HEK293 (cell line): ENCODE data around the gene SSU72.

ENCODE experiments used
- GLIS1 ChIP-seq: fragments of 450-650 bp; formaldehyde crosslinking; IDR thresholded peaks from 2 replicates; pipeline ENCODE4 v1.5.1; 2016; ENCODE audit warnings: missing biosample characterization, missing genetic modification characterization
- PRDM1 ChIP-seq: fragments of 450-650 bp; formaldehyde crosslinking; IDR thresholded peaks from 2 replicates; pipeline ENCODE4; 2016; ENCODE audit warnings: missing biosample characterization, missing genetic modification characterization
- YY2 ChIP-seq: fragments of 450-650 bp; formaldehyde crosslinking; IDR thresholded peaks from 2 replicates; pipeline ENCODE4 v1.5.1; 2016; ENCODE audit warnings: missing biosample characterization, missing genetic modification characterization
- ZBTB20 ChIP-seq: fragments of 450-650 bp; formaldehyde crosslinking; IDR thresholded peaks from 2 replicates; pipeline ENCODE4 v1.5.1; 2016; ENCODE audit warnings: missing biosample characterization, missing genetic modification characterization
- ZFP69B ChIP-seq: fragments of 450-650 bp; formaldehyde crosslinking; IDR thresholded peaks from 2 replicates; pipeline ENCODE4 v1.5.1; 2016; ENCODE audit warnings: missing biosample characterization, missing genetic modification characterization
- ZNF10 ChIP-seq: fragments of 450-650 bp; formaldehyde crosslinking; IDR thresholded peaks from 2 replicates; pipeline ENCODE4 v1.5.1; 2017; ENCODE audit warnings: missing biosample characterization, missing genetic modification characterization
- ZNF114 ChIP-seq: fragments of 450-650 bp; formaldehyde crosslinking; IDR thresholded peaks from 2 replicates; pipeline ENCODE4 v1.5.0; 2017; ENCODE audit warnings: missing biosample characterization, missing genetic modification characterization
- ZNF132 ChIP-seq: fragments of 450-650 bp; formaldehyde crosslinking; IDR thresholded peaks from 2 replicates; pipeline ENCODE4 v1.5.1; 2017; ENCODE audit warnings: missing biosample characterization, missing genetic modification characterization, borderline replicate concordance
- ZNF138 ChIP-seq: fragments of 450-650 bp; formaldehyde crosslinking; IDR thresholded peaks from 2 replicates; pipeline ENCODE4 v1.5.1; 2016; ENCODE audit warnings: missing biosample characterization, missing genetic modification characterization, borderline replicate concordance
- ZNF146 ChIP-seq: fragments of 450-650 bp; formaldehyde crosslinking; IDR thresholded peaks from 2 replicates; pipeline ENCODE4 v1.5.1; 2016; ENCODE audit warnings: missing biosample characterization, missing genetic modification characterization
- ZNF174 ChIP-seq: fragments of 450-650 bp; formaldehyde crosslinking; IDR thresholded peaks from 2 replicates; pipeline ENCODE4 v1.5.0; 2017; ENCODE audit warnings: missing biosample characterization, mild to moderate bottlenecking, missing genetic modification characterization
- ZNF2 ChIP-seq: fragments of 450-650 bp; formaldehyde crosslinking; IDR thresholded peaks from 2 replicates; pipeline ENCODE4 v1.5.1; 2016; ENCODE audit warnings: missing biosample characterization, missing genetic modification characterization
- ZNF24 ChIP-seq: fragments of 450-650 bp; formaldehyde crosslinking; IDR thresholded peaks from 2 replicates; pipeline ENCODE4 v1.5.1; 2016; ENCODE audit warnings: missing biosample characterization, missing genetic modification characterization
- ZNF423 ChIP-seq: fragments of 450-650 bp; formaldehyde crosslinking; IDR thresholded peaks from 2 replicates; pipeline ENCODE4 v1.5.1; 2016; ENCODE audit warnings: missing biosample characterization, missing genetic modification characterization
- ZNF530 ChIP-seq: fragments of 450-650 bp; formaldehyde crosslinking; IDR thresholded peaks from 2 replicates; pipeline ENCODE4 v1.5.1; 2016; ENCODE audit warnings: low read depth, missing biosample characterization, missing genetic modification characterization
- ZNF571 ChIP-seq: fragments of 450-650 bp; formaldehyde crosslinking; IDR thresholded peaks from 2 replicates; pipeline ENCODE4 v1.5.0; 2017; ENCODE audit warnings: missing biosample characterization, missing genetic modification characterization
- ZNF585B ChIP-seq: fragments of 450-650 bp; formaldehyde crosslinking; IDR thresholded peaks from 2 replicates; pipeline ENCODE4 v1.5.1; 2016; ENCODE audit warnings: missing biosample characterization, missing genetic modification characterization
- ZNF624 ChIP-seq: fragments of 450-650 bp; formaldehyde crosslinking; IDR thresholded peaks from 2 replicates; pipeline ENCODE4 v1.5.1; 2017; ENCODE audit warnings: missing biosample characterization, missing genetic modification characterization
- ZNF768 ChIP-seq: fragments of 450-650 bp; formaldehyde crosslinking; IDR thresholded peaks from 2 replicates; pipeline ENCODE4 v1.5.1; 2018; ENCODE audit warnings: missing biosample characterization, mild to moderate bottlenecking, missing genetic modification characterization
- ZNF785 ChIP-seq: fragments of 450-650 bp; formaldehyde crosslinking; IDR thresholded peaks from 2 replicates; pipeline ENCODE4 v1.5.1; 2016; ENCODE audit warnings: missing biosample characterization, missing genetic modification characterization
- ZNF830 ChIP-seq: fragments of 450-650 bp; IDR thresholded peaks from 2 replicates; pipeline ENCODE4 v1.5.0; 2018; ENCODE audit warnings: missing biosample characterization, missing genetic modification characterization, low read depth, mild to moderate bottlenecking, moderate library complexity
- ZNF843 ChIP-seq: fragments of 450-650 bp; formaldehyde crosslinking; IDR thresholded peaks from 2 replicates; pipeline ENCODE4 v1.5.1; 2016; ENCODE audit warnings: missing biosample characterization, missing genetic modification characterization
- ZXDB ChIP-seq: fragments of 450-650 bp; formaldehyde crosslinking; IDR thresholded peaks from 2 replicates; pipeline ENCODE4 v1.5.1; 2016; ENCODE audit warnings: missing biosample characterization, missing genetic modification characterization
- TF ChIP-seq, protein P1 (sequence below): fragments of 450-650 bp; formaldehyde crosslinking; IDR thresholded peaks from 2 replicates; pipeline ENCODE4 v1.5.1; 2016; ENCODE audit warnings: missing biosample characterization, missing genetic modification characterization
- TF ChIP-seq, protein P2 (sequence below): fragments of 450-650 bp; formaldehyde crosslinking; IDR thresholded peaks from 2 replicates; pipeline ENCODE4; 2016; ENCODE audit warnings: missing biosample characterization, missing genetic modification characterization
- TF ChIP-seq, protein P3 (sequence below): fragments of 450-650 bp; IDR thresholded peaks from 2 replicates; pipeline ENCODE4 v1.5.1; 2018; ENCODE audit warnings: missing biosample characterization, missing genetic modification characterization
- TF ChIP-seq, protein P4 (sequence below): fragments of 450-650 bp; formaldehyde crosslinking; IDR thresholded peaks from 2 replicates; pipeline ENCODE4 v1.5.1; 2016; ENCODE audit warnings: missing biosample characterization, missing genetic modification characterization
- TF ChIP-seq, protein P5 (sequence below): fragments of 450-650 bp; formaldehyde crosslinking; IDR thresholded peaks from 2 replicates; pipeline ENCODE4 v1.5.1; 2016; ENCODE audit warnings: missing biosample characterization, missing genetic modification characterization
- TF ChIP-seq, protein P6 (sequence below): fragments of 450-650 bp; formaldehyde crosslinking; IDR thresholded peaks from 2 replicates; pipeline ENCODE4 v1.5.1; 2016; ENCODE audit warnings: missing biosample characterization, missing genetic modification characterization

Gene SSU72

DNA sequence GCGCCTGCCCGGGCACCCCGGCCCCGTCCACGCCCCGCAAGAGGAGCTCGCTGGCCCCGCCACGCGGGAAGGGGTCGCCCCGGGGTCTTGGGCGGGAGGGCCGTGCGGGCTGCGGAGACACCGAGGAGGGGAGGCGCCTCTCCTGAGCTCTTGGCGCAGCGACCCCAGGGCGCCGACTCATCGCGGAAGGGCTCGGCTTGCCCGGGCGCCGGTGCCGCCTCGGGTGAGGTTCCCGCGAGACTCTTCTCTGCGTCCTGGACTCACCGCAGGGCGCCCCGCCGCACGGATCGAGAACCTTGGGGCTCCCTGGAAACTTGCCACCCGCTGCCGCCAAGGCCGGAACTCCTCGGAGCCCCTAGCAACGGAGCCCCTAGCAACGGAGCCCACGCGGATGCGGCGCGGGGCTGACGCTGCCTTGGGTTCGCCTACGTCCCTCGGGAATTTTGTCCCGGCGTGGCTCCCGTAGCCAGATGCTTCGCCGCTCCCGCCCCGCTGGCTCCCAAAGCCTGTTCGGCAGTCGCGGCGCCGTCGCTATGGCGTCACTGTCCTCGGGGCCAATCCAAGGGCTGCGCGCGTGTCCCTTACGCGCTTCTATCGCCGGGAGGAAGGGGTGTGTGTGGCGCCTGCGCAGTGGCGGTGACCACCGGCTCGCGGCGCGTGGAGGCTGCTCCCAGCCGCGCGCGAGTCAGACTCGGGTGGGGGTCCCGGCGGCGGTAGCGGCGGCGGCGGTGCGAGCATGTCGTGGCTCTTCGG lies 63.0 kb downstream of the SSU72 start, which contains the start of gene ATAD3A (continued):
- TF ChIP-seq ZNF24 (tag by site-specific recombination), result peak; percentile 85
- no peak for TF ChIP-seq ZNF530 (tag by site-specific recombination)
- TF ChIP-seq, protein P1, sequence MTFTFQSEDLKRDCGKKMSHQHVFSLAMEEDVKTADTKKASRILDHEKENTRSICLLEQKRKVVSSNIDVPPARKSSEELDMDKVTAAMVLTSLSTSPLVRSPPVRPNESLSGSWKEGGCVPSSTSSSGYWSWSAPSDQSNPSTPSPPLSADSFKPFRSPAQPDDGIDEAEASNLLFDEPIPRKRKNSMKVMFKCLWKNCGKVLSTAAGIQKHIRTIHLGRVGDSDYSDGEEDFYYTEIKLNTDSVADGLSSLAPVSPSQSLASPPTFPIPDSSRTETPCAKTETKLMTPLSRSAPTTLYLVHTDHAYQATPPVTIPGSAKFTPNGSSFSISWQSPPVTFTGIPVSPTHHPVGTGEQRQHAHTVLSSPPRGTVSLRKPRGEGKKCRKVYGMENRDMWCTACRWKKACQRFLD (tag by site-specific recombination), result peak; percentile 68; the same call in 1 of the 2 replicates
- no peak for TF ChIP-seq ZNF174 (tag by site-specific recombination)
- TF ChIP-seq, protein P2, sequence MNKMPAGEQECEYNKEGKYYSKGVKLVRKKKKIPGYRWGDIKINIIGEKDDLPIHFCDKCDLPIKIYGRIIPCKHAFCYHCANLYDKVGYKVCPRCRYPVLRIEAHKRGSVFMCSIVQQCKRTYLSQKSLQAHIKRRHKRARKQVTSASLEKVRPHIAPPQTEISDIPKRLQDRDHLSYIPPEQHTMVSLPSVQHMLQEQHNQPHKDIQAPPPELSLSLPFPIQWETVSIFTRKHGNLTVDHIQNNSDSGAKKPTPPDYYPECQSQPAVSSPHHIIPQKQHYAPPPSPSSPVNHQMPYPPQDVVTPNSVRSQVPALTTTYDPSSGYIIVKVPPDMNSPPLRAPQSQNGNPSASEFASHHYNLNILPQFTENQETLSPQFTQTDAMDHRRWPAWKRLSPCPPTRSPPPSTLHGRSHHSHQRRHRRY (tag by site-specific recombination), result no peak
- no peak for TF ChIP-seq ZNF585B
- no peak for TF ChIP-seq ZNF571 (tag by site-specific recombination)
- TF ChIP-seq ZNF138 (tag by site-specific recombination), result no peak
- no peak for TF ChIP-seq ZNF132
- TF ChIP-seq, protein P3, sequence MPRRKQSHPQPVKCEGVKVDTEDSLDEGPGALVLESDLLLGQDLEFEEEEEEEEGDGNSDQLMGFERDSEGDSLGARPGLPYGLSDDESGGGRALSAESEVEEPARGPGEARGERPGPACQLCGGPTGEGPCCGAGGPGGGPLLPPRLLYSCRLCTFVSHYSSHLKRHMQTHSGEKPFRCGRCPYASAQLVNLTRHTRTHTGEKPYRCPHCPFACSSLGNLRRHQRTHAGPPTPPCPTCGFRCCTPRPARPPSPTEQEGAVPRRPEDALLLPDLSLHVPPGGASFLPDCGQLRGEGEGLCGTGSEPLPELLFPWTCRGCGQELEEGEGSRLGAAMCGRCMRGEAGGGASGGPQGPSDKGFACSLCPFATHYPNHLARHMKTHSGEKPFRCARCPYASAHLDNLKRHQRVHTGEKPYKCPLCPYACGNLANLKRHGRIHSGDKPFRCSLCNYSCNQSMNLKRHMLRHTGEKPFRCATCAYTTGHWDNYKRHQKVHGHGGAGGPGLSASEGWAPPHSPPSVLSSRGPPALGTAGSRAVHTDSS, result no peak
- TF ChIP-seq, protein P4, sequence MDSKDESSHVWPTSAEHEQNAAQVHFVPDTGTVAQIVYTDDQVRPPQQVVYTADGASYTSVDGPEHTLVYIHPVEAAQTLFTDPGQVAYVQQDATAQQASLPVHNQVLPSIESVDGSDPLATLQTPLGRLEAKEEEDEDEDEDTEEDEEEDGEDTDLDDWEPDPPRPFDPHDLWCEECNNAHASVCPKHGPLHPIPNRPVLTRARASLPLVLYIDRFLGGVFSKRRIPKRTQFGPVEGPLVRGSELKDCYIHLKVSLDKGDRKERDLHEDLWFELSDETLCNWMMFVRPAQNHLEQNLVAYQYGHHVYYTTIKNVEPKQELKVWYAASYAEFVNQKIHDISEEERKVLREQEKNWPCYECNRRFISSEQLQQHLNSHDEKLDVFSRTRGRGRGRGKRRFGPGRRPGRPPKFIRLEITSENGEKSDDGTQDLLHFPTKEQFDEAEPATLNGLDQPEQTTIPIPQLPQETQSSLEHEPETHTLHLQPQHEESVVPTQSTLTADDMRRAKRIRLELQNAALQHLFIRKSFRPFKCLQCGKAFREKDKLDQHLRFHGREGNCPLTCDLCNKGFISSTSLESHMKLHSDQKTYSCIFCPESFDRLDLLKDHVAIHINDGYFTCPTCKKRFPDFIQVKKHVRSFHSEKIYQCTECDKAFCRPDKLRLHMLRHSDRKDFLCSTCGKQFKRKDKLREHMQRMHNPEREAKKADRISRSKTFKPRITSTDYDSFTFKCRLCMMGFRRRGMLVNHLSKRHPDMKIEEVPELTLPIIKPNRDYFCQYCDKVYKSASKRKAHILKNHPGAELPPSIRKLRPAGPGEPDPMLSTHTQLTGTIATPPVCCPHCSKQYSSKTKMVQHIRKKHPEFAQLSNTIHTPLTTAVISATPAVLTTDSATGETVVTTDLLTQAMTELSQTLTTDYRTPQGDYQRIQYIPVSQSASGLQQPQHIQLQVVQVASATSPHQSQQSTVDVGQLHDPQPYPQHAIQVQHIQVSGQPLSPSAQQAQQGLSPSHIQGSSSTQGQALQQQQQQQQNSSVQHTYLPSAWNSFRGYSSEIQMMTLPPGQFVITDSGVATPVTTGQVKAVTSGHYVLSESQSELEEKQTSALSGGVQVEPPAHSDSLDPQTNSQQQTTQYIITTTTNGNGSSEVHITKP (tag by site-specific recombination), result peak; percentile 85
- TF ChIP-seq ZBTB20, result peak; percentile 85
- TF ChIP-seq ZNF768 (tag by site-specific recombination), result no peak
- no peak for TF ChIP-seq ZNF624
- no peak for TF ChIP-seq PRDM1 (tag by site-specific recombination)
- TF ChIP-seq ZFP69B, result peak; percentile 78
- TF ChIP-seq, protein P5, sequence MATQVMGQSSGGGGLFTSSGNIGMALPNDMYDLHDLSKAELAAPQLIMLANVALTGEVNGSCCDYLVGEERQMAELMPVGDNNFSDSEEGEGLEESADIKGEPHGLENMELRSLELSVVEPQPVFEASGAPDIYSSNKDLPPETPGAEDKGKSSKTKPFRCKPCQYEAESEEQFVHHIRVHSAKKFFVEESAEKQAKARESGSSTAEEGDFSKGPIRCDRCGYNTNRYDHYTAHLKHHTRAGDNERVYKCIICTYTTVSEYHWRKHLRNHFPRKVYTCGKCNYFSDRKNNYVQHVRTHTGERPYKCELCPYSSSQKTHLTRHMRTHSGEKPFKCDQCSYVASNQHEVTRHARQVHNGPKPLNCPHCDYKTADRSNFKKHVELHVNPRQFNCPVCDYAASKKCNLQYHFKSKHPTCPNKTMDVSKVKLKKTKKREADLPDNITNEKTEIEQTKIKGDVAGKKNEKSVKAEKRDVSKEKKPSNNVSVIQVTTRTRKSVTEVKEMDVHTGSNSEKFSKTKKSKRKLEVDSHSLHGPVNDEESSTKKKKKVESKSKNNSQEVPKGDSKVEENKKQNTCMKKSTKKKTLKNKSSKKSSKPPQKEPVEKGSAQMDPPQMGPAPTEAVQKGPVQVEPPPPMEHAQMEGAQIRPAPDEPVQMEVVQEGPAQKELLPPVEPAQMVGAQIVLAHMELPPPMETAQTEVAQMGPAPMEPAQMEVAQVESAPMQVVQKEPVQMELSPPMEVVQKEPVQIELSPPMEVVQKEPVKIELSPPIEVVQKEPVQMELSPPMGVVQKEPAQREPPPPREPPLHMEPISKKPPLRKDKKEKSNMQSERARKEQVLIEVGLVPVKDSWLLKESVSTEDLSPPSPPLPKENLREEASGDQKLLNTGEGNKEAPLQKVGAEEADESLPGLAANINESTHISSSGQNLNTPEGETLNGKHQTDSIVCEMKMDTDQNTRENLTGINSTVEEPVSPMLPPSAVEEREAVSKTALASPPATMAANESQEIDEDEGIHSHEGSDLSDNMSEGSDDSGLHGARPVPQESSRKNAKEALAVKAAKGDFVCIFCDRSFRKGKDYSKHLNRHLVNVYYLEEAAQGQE, result no peak; the same call in 1 of the 2 replicates
- TF ChIP-seq ZNF2 (tag by site-specific recombination), result peak; percentile 96
- no peak for TF ChIP-seq ZNF114 (tag by site-specific recombination)
- peak; percentile 92 for TF ChIP-seq ZNF423
- peak; percentile 49 for TF ChIP-seq GLIS1 (tag by site-specific recombination)
- no peak for TF ChIP-seq ZNF146 (tag by site-specific recombination)
- TF ChIP-seq ZNF830 (tag by site-specific recombination), result no peak
- peak; percentile 97 for TF ChIP-seq ZXDB (tag by site-specific recombination)
- TF ChIP-seq ZNF843 (tag by site-specific recombination), result peak; percentile 87
- no peak for TF ChIP-seq ZNF10 (tag by site-specific recombination)
- TF ChIP-seq YY2 (tag by site-specific recombination), result peak; percentile 41
- TF ChIP-seq, protein P6, sequence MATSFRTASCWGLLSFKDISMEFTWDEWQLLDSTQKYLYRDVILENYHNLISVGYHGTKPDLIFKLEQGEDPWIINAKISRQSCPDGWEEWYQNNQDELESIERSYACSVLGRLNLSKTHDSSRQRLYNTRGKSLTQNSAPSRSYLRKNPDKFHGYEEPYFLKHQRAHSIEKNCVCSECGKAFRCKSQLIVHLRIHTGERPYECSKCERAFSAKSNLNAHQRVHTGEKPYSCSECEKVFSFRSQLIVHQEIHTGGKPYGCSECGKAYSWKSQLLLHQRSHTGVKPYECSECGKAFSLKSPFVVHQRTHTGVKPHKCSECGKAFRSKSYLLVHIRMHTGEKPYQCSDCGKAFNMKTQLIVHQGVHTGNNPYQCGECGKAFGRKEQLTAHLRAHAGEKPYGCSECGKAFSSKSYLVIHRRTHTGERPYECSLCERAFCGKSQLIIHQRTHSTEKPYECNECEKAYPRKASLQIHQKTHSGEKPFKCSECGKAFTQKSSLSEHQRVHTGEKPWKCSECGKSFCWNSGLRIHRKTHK, result no peak
- TF ChIP-seq ZNF785, result no peak
